ENCODE measurements around the gene CCDC92. TPM values are rescaled to one million over a fixed set of nuclear protein-coding genes. Genes with fewer than 3 reads are reported as not detected.

CCDC92 gene
- polyA plus RNA-seq, 1 of the 3 experiments (the other 2 are of a cell fraction), result 53.5 TPM

DNA sequence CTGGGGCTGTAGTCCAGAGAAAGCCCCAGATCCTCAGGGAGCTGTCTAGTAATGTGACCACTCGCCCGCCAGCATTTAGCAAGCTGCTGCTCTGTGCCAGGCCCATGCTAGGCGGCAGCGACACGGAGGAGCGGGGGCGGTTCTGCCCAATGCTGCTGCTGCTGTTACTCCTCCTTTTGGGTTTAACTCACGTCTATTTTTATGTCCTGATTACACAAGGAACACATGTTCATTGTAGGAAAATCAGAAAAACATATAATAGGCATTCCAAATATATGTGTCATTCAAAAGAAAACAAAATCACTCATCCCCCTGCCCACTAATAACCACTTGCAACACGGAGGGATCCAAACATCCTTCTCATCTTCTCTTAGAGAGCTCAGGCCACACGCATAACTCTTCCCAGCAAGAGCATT is 30.4 kb downstream of the CCDC92 start:
- H2AFZ ChIP-seq (ENCODE audit: low read depth), result no peak overlapping the region
- CTCF ChIA-PET, result interaction anchor here (0.6 to 1.5 kb wide), 2 partner anchors 43 to 1405 kb away, joined by 3 read pairs; no protein-coding TSS in a partner anchor

GRCh38 chr12:123941624-123942237 is 30.9 kb downstream of the CCDC92 start:
- TF ChIP-seq SIN3A (IDR thresholded peaks at IDR 0.05; ENCODE audit: borderline replicate concordance, low read depth, low read length) (no peak), FOXJ3 (CRISPR knock-in tag; IDR thresholded peaks at IDR 0.05) (no peak), FOSL2 (IDR thresholded peaks at IDR 0.05; ENCODE audit: borderline replicate concordance, low read depth) (no peak), GATA2 (CRISPR knock-in tag; IDR thresholded peaks at IDR 0.05) (no peak), RXRA (IDR thresholded peaks at IDR 0.05; ENCODE audit: borderline replicate concordance, low read depth) (no peak), CHD2 (IDR thresholded peaks at IDR 0.05; ENCODE audit: low read length, partially characterized antibody) (no peak)
- no peak overlapping the region for H3K4me3 ChIP-seq (ENCODE audit: low read depth in 2 of 2, low read length in 1 of 2)
- H3K36me3 ChIP-seq (replicated peaks in 1 of 2; ENCODE audit: control insufficient read depth in 1 of 2, insufficient read depth in 2 of 2, low read length in 1 of 2), result peaks cover 16 to 63% of the 10 kb centered on the region in 2 experiments
- no peaks in the 10 kb centered on the region; the same call in 1 of the 2 replicates for H3K79me2 ChIP-seq (ENCODE audit: insufficient read depth)
- no peaks in the 10 kb centered on the region; a peak in 1 of 4 replicates for H3K4me1 ChIP-seq (ENCODE audit: control insufficient read depth in 1 of 2, insufficient read depth in 2 of 2, low read depth in 1 of 2, low read length in 1 of 2)
- no peak overlapping the region for H3K4me2 ChIP-seq
- no peak overlapping the region for H3K9ac ChIP-seq
- CTCF ChIA-PET, result interaction anchor here (0.6 to 1.5 kb wide), 2 partner anchors 44 to 1405 kb away, joined by 3 read pairs; no protein-coding TSS in a partner anchor
- no peaks in the 10 kb centered on the region for H3K9me2 ChIP-seq
- H3F3A ChIP-seq (replicated peaks; ENCODE audit: insufficient read depth), result no peaks in the 10 kb centered on the region
- WGBS (ENCODE audit: low lambda C conversion rate), result 96% methylated on average over 12 of the region's 13 CpGs
- no peaks in the 10 kb centered on the region for H3K27me3 ChIP-seq (ENCODE audit: insufficient read depth)
- POLR2A ChIA-PET, result no interaction called here
- H2AFZ ChIP-seq (ENCODE audit: low read depth), result no peak overlapping the region
- H3K9me3 ChIP-seq, result no peaks in the 10 kb centered on the region
- no peaks in the 10 kb centered on the region for H4K20me1 ChIP-seq (ENCODE audit: insufficient read depth)
- H3K27ac ChIP-seq (ENCODE audit: low read depth in 2 of 2, low read length in 1 of 2), result peak overlapping the region in 1 of 2 experiments; percentile 25; a peak in 1 of 4 replicates
- no peak for DNase-seq

More for the DNA sequence above, 30.4 kb downstream of the CCDC92 start:
- Histone ChIP-seq H3K36me3 (replicated peaks in 1 of 2; ENCODE audit: control insufficient read depth in 1 of 2, insufficient read depth in 2 of 2, low read length in 1 of 2) (peaks cover 16 to 61% of the 10 kb centered on the region in 2 experiments), H3K27ac (ENCODE audit: low read depth in 2 of 2, low read length in 1 of 2) (peak overlapping the region in 1 of 2 experiments; percentile 35; a peak in 1 of 4 replicates), H3K4me2 (no peak overlapping the region), H3K9me2 (no peaks in the 10 kb centered on the region), H3F3A (replicated peaks; ENCODE audit: insufficient read depth) (no peaks in the 10 kb centered on the region), H4K20me1 (ENCODE audit: insufficient read depth) (no peaks in the 10 kb centered on the region), H3K9ac (no peak overlapping the region), H3K27me3 (ENCODE audit: insufficient read depth) (no peaks in the 10 kb centered on the region), H3K4me1 (ENCODE audit: control insufficient read depth in 1 of 2, insufficient read depth in 2 of 2, low read depth in 1 of 2, low read length in 1 of 2) (no peaks in the 10 kb centered on the region; a peak in 1 of 4 replicates), H3K4me3 (ENCODE audit: low read depth in 2 of 2, low read length in 1 of 2) (no peak overlapping the region), H3K9me3 (no peaks in the 10 kb centered on the region), H3K79me2 (ENCODE audit: insufficient read depth) (no peaks in the 10 kb centered on the region; the same call in 1 of the 2 replicates)
- WGBS (ENCODE audit: low lambda C conversion rate), result 89% methylated on average over 10 of the region's 10 CpGs
- POLR2A ChIA-PET, result no interaction called here
- TF ChIP-seq, protein P1, sequence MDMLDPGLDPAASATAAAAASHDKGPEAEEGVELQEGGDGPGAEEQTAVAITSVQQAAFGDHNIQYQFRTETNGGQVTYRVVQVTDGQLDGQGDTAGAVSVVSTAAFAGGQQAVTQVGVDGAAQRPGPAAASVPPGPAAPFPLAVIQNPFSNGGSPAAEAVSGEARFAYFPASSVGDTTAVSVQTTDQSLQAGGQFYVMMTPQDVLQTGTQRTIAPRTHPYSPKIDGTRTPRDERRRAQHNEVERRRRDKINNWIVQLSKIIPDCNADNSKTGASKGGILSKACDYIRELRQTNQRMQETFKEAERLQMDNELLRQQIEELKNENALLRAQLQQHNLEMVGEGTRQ (IDR thresholded peaks at IDR 0.05; ENCODE audit: borderline replicate concordance, low read depth, low read length), result no peak
- TF ChIP-seq MEF2A (IDR thresholded peaks at IDR 0.05; ENCODE audit: borderline replicate concordance, low read depth), result no peak
- no peak for TF ChIP-seq TCF12 (IDR thresholded peaks at IDR 0.05)
- no peak for TF ChIP-seq CHD2 (IDR thresholded peaks at IDR 0.05; ENCODE audit: low read length, partially characterized antibody)
- no peak for TF ChIP-seq TAF1 (IDR thresholded peaks at IDR 0.05; ENCODE audit: borderline replicate concordance, low read depth, low read length)
- TF ChIP-seq RFX5 (IDR thresholded peaks at IDR 0.05; ENCODE audit: low read length), result no peak
- no peak for TF ChIP-seq JUND (IDR thresholded peaks at IDR 0.05)
- TF ChIP-seq FOXM1 (IDR thresholded peaks at IDR 0.05; ENCODE audit: low read depth), result no peak
- TF ChIP-seq, protein P2, sequence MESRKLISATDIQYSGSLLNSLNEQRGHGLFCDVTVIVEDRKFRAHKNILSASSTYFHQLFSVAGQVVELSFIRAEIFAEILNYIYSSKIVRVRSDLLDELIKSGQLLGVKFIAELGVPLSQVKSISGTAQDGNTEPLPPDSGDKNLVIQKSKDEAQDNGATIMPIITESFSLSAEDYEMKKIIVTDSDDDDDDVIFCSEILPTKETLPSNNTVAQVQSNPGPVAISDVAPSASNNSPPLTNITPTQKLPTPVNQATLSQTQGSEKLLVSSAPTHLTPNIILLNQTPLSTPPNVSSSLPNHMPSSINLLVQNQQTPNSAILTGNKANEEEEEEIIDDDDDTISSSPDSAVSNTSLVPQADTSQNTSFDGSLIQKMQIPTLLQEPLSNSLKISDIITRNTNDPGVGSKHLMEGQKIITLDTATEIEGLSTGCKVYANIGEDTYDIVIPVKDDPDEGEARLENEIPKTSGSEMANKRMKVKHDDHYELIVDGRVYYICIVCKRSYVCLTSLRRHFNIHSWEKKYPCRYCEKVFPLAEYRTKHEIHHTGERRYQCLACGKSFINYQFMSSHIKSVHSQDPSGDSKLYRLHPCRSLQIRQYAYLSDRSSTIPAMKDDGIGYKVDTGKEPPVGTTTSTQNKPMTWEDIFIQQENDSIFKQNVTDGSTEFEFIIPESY (IDR thresholded peaks at IDR 0.05; ENCODE audit: borderline replicate concordance, low read depth), result no peak
- TF ChIP-seq MXI1 (IDR thresholded peaks at IDR 0.05; ENCODE audit: low read depth, low read length), result no peak
- TF ChIP-seq FOSL2 (IDR thresholded peaks at IDR 0.05; ENCODE audit: borderline replicate concordance, low read depth), result no peak
- no peak for TF ChIP-seq EP300 (IDR thresholded peaks at IDR 0.05; ENCODE audit: borderline replicate concordance in 1 of 2, low read depth in 1 of 2, low read length in 1 of 2)
- DNase-seq, result no peak

Measured in SK-N-SH (cell line).